Right lobe of liver (tissue), 6 donors: Measurements from ENCODE around the gene PXK. TPM values are rescaled to one million over a fixed set of nuclear protein-coding genes. Genes with fewer than 3 reads are reported as not detected.

Experiments
- ATAC-seq, 4 donors: fragments of 200-7000 bp; cut with Tn5 transposase; one replicate each; pipeline ENCODE4 v1.9.1; 2020; ENCODE audit warnings: mild to moderate bottlenecking in 4 of 4, moderate library complexity in 4 of 4
- DNase-seq, 3 donors: peaks; one replicate each; pipeline ENCODE4 v3.0.0-alpha.2; 2020
- H3K27ac ChIP-seq, 3 donors: fragments of 200-600 bp; one replicate each; pipeline ENCODE4 v1.8.0; 2022
- H3K27me3 ChIP-seq, 2 donors: fragments of 200-600 bp; one replicate each; pipeline ENCODE4 v1.8.0; 2022
- H3K36me3 ChIP-seq, 4 donors: fragments of 200-600 bp; sonication (generic) in 1 of 4; one replicate each; pipeline versions ENCODE4 v1.5.1 to v1.8.0; 2017 to 2022; ENCODE audit warnings: control low read depth in 1 of 4
- H3K4me1 ChIP-seq, 4 donors: fragments of 200-600 bp; sonication (generic) in 1 of 4; one replicate each; pipeline versions ENCODE4 v1.5.1 to v1.8.0; 2017 to 2022; ENCODE audit warnings: control low read depth in 1 of 4
- H3K4me3 ChIP-seq, 3 donors: fragments of 200-600 bp; one replicate each; pipeline ENCODE4 v1.8.0; 2022
- H3K9me3 ChIP-seq, 4 donors: fragments of 200-600 bp; sonication (generic) in 1 of 4; one replicate each; pipeline versions ENCODE4 v1.5.1 to v1.8.0; 2017 to 2022; ENCODE audit warnings: control low read depth in 1 of 4
- POLR2A ChIP-seq: fragments of 450-650 bp; IDR thresholded peaks from one replicate; pipeline ENCODE4 v1.6.1; 2017; ENCODE audit warnings: antibody characterized with exemption, mild to moderate bottlenecking
- WGBS: methylation state at CpG from one replicate; pipeline ENCODE4 v1.1.6; 2018; ENCODE audit warnings: low coverage, low lambda C conversion rate; ENCODE audit not compliant: insufficient coverage; ENCODE audit errors: missing lambda C conversion rate; 5-methylcytosine and 5-hydroxymethylcytosine counted together
- intact Hi-C, 2 donors: fragments of 100-400 bp; cut with DNase I; formaldehyde crosslinking; loops; one replicate each; pipeline versions ENCODE4 v1.11.2 to v1.14.1; 2022
- total RNA-seq, 6 experiments: library from RNA; depleted of rRNA in 2 of 6; stranded (reverse); fragments of >200 nt in 2 of 6; fragmentation: NEBNext Ultra II Directional in 3 of 6; extraction: Animal tissue kit (Norgen Biotek cat#: 25700) in 3 of 6; gene quantifications; one replicate each; pipeline versions ENCODE4 v1.1.0 to v1.2.4, GENCODE V29; 2016 to 2023
- TF ChIP-seq, protein P1 (sequence below), 4 donors: fragments of 200-600 bp in 3 of 4; fragments of 450-650 bp in 1 of 4; IDR thresholded peaks; one replicate each; pipeline versions ENCODE4 v1.5.1 to v1.8.0; 2016 to 2022; ENCODE audit warnings: antibody characterized with exemption in 4 of 4, mild to moderate bottlenecking in 2 of 4
- donor health status: DM: no; HTN: yes; CAD: no.
- donor health status: DM: no; HTN: no; CAD: no.
- donor health status: DM: no; HTN: no; CAD: no.
- donor health status: DM: no; HTN: yes; CAD: no.
- donor health status: DM: no; HTN: yes; CAD: no.

Gene PXK
- total RNA-seq, 6 experiments from 2014 or later = 6.6 to 19.4 (median 9.6) TPM

DNA sequence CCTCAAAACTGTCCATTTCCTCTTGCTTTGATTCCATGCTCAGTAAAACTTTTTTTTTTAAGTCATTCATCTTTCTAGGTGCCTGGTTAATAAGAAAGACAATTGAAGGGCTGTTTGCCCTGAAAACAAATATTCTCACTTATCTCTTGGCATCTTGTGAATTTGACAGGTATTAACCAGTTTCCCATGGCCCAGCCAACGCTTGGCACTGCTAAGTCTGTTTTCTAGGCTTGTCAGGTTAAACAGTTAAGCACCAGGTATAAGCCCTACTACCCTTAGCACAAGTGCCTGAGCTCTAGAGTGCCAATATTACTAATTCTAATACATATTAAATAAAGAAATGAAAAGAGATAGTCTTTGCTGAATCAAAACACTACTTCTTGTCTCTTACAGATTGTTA, 36.3 kb downstream of the PXK start:
- intact Hi-C loops = no loop called here
- no peak overlapping the region for H3K27ac ChIP-seq
- TF ChIP-seq, protein P1, sequence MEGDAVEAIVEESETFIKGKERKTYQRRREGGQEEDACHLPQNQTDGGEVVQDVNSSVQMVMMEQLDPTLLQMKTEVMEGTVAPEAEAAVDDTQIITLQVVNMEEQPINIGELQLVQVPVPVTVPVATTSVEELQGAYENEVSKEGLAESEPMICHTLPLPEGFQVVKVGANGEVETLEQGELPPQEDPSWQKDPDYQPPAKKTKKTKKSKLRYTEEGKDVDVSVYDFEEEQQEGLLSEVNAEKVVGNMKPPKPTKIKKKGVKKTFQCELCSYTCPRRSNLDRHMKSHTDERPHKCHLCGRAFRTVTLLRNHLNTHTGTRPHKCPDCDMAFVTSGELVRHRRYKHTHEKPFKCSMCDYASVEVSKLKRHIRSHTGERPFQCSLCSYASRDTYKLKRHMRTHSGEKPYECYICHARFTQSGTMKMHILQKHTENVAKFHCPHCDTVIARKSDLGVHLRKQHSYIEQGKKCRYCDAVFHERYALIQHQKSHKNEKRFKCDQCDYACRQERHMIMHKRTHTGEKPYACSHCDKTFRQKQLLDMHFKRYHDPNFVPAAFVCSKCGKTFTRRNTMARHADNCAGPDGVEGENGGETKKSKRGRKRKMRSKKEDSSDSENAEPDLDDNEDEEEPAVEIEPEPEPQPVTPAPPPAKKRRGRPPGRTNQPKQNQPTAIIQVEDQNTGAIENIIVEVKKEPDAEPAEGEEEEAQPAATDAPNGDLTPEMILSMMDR (IDR thresholded peaks at IDR 0.05) = no peak
- TF ChIP-seq POLR2A = no peak
- no peak overlapping the region for H3K4me3 ChIP-seq
- peaks cover 0 to 2% (median 0%) of the 10 kb centered on the region in 4 donors for H3K36me3 ChIP-seq
- no peaks in the 10 kb centered on the region for H3K9me3 ChIP-seq
- peak; percentile 42 to 63 (median 56) for ATAC-seq
- H3K27me3 ChIP-seq = no peaks in the 10 kb centered on the region
- DNase-seq = no peak
- 25% methylated on average over 1 of the region's 1 CpG for WGBS
- H3K4me1 ChIP-seq = peaks cover 0 to 8% (median 0%) of the 10 kb centered on the region in 4 donors

DNA sequence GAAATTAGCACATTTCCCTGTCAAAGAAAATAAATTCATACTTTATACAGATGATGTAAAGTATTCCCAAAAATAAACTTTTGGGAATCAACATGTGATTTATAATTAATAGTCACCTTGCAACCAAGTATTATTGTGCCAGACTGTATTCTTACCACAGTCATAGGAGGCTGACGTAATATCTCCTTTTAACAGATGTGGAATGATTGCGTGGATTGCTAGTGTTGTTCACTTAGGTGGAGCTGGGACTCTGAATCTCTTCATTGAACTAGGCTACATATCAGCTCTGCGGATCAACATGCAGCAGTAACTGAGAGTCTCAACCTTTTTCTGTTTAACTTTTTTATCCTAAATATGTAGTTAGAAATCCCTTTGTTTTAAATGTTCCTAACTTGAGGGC, 37.2 kb downstream of the PXK start:
- no peak overlapping the region for H3K4me3 ChIP-seq
- no peak overlapping the region for H3K27ac ChIP-seq
- no peak for DNase-seq
- H3K9me3 ChIP-seq = no peaks in the 10 kb centered on the region
- no peak for ATAC-seq
- intact Hi-C loops = no loop called here
- no peaks in the 10 kb centered on the region for H3K27me3 ChIP-seq
- TF ChIP-seq, protein P1 (IDR thresholded peaks at IDR 0.05) = no peak
- no peak for TF ChIP-seq POLR2A
- WGBS = 94% methylated on average over 3 of the region's 3 CpGs
- peaks cover 0 to 8% (median 0%) of the 10 kb centered on the region in 4 donors for H3K4me1 ChIP-seq
- peaks cover 0 to 2% (median 0%) of the 10 kb centered on the region in 4 donors for H3K36me3 ChIP-seq

DNA sequence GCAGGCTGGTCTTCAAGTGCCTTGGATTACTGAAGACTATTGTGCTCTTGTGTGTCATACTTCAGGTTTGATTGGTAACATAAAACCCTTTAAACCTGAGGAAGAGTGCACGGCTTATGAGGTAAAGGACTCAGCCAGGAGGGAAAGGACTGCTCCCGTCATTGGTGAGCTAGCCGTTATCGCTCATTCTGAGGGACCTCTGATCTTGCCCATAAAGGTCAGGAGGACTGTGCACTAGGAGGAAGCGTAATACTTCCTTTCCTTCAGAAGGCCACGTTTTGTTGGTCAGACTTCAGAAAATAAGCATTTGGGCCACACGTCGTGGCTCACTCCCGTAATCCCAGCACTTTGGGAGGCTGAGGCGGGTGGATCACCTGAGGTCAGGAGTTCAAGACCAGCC, 37.7 kb downstream of the PXK start:
- peak in 3 of 4 donors; percentile 16 to 69 (median 22) for ATAC-seq
- 75% methylated on average over 4 of the region's 10 CpGs for WGBS

DNA sequence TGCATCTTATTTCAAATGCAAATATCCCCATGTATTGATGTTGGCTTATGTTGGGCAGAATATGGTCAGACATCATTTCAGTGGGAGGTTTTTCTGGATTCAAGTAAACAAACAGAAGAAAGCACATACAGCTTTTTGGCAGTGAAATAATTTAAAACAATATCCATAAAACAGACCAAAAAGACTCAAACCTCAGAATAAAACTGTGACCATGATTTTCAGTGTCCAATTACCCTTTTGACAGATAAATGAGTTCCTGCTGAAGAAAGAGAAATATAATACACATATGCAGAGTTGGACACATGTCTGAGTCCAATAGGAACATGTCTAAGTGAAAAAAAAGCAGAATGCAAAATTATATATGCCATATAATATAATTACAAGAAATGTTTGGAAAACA, 39.1 kb downstream of the PXK start:
- H3K4me1 ChIP-seq = peaks cover 0 to 8% (median 0%) of the 10 kb centered on the region in 4 donors
- peaks cover 0 to 2% (median 0%) of the 10 kb centered on the region in 4 donors for H3K36me3 ChIP-seq
- H3K27me3 ChIP-seq = no peaks in the 10 kb centered on the region
- TF ChIP-seq POLR2A = no peak
- TF ChIP-seq, protein P1 (IDR thresholded peaks at IDR 0.05) = no peak
- intact Hi-C loops = no loop called here
- ATAC-seq (no peak), DNase-seq (no peak)
- no peak overlapping the region for H3K27ac ChIP-seq
- H3K9me3 ChIP-seq = no peaks in the 10 kb centered on the region
- H3K4me3 ChIP-seq = no peak overlapping the region

More for the DNA sequence above, 37.7 kb downstream of the PXK start:
- Histone ChIP-seq H3K4me1 (peaks cover 0 to 8% (median 0%) of the 10 kb centered on the region in 4 donors), H3K27ac (no peak overlapping the region), H3K9me3 (no peaks in the 10 kb centered on the region), H3K27me3 (no peaks in the 10 kb centered on the region), H3K4me3 (no peak overlapping the region), H3K36me3 (peaks cover 0 to 2% (median 0%) of the 10 kb centered on the region in 4 donors)
- DNase-seq = no peak
- intact Hi-C loops = no loop called here
- TF ChIP-seq POLR2A = no peak
- TF ChIP-seq, protein P1 (IDR thresholded peaks at IDR 0.05) = no peak

DNA sequence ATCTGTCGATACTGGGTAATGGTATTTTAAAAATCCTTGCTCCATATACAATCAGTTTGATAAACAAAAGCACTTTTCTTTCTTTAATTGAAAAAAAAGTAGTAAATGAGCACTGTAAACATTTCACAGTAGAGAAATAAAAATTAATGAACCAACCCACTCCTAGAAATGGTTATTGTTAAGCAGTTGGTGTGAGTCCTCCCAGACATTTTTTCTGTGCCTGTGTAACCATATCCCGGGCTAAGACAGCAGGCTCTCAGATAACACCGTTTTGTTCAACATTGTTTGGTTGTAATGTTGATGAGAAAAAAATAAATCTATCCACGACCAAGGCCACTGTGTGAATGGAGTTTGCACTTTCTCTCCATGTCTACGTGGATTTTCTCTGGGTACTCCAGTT, 42.6 kb downstream of the PXK start:
- no peak for ATAC-seq
- no peaks in the 10 kb centered on the region for H3K27me3 ChIP-seq
- H3K4me1 ChIP-seq = peaks cover 0 to 7% (median 0%) of the 10 kb centered on the region in 4 donors
- H3K36me3 ChIP-seq = peaks cover 0 to 2% (median 0%) of the 10 kb centered on the region in 4 donors
- no peak overlapping the region for H3K27ac ChIP-seq
- 85% methylated on average over 5 of the region's 5 CpGs for WGBS
- no peaks in the 10 kb centered on the region for H3K9me3 ChIP-seq
- TF ChIP-seq POLR2A = no peak
- TF ChIP-seq, protein P1 (IDR thresholded peaks at IDR 0.05) = no peak
- H3K4me3 ChIP-seq = no peak overlapping the region
- intact Hi-C loops = no loop called here
- DNase-seq = no peak
